Colonic mucosa (tissue), 4 donors: ENCODE measurements around the gene PRKCB. TPM values are rescaled to one million over a fixed set of nuclear protein-coding genes. Genes with fewer than 3 reads are reported as not detected.

ENCODE experiments used
- DNase-seq: peaks from one replicate; pipeline ENCODE4 v3.0.0-alpha.2; 2020
- H3K27ac ChIP-seq: fragments of 200-600 bp; one replicate; pipeline ENCODE4 v1.8.0; 2021
- H3K27me3 ChIP-seq: fragments of 200-600 bp; one replicate; pipeline ENCODE4 v1.8.0; 2021
- H3K36me3 ChIP-seq: fragments of 200-600 bp; one replicate; pipeline ENCODE4 v1.8.0; 2021
- H3K4me1 ChIP-seq: fragments of 200-600 bp; one replicate; pipeline ENCODE4 v1.8.0; 2021; ENCODE audit warnings: mild to moderate bottlenecking
- H3K4me3 ChIP-seq: fragments of 200-600 bp; one replicate; pipeline ENCODE4 v1.8.0; 2021
- H3K9ac ChIP-seq, 2 donors: one replicate each; pipeline ENCODE4 v1.7.0; 2013; ENCODE audit warnings: control low read depth in 2 of 2, low read depth in 2 of 2, low read length in 2 of 2
- H3K9me3 ChIP-seq: fragments of 200-600 bp; one replicate; pipeline ENCODE4 v1.8.0; 2021
- intact Hi-C: fragments of 100-400 bp; cut with DNase I; formaldehyde crosslinking; loops from one replicate; pipeline ENCODE4 v1.14.1; 2022
- total RNA-seq, 2 donors: library from RNA; stranded (reverse); fragmentation: NEBNext Ultra II Directional in 1 of 2; extraction: Animal tissue kit (Norgen Biotek cat#: 25700) in 1 of 2; gene quantifications; one replicate each; pipeline ENCODE4 v1.2.1, GENCODE V29; 2021
- TF ChIP-seq, protein P1 (sequence below): fragments of 200-600 bp; IDR thresholded peaks from one replicate; pipeline ENCODE4 v1.8.0; 2022; ENCODE audit warnings: antibody characterized with exemption, mild to moderate bottlenecking
- donor health status: healthy.
- donor health status: DM: no; HTN: no; CAD: no.
- donor health status: DM: no; HTN: no; CAD: no.

PRKCB gene
- total RNA-seq, 2 donors from 2014 or later = 2.5 to 10.7 TPM

DNA sequence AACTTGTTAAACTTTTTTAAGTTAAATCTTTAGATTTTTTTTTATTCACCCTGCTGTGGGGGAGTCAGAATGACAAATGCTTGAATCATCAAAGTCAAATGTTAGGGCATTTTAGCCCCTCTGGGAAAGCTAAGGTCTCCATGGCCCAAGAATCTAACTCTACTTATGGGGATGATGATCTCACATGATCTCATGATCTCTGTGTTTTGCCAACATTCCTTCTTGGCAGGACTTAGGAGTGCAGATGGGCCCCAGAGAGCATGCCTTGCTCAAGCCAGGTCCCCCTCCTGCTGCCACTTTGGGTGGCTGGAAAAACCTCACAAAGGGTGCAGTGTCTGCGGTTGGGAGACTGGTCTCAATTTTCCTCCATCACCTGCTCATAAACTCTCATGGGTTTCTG lies 108.6 kb downstream of the PRKCB start:
- no peak for DNase-seq
- Histone ChIP-seq H3K4me3 (no peak overlapping the region), H3K9ac (no peak overlapping the region), H3K4me1 (no peaks in the 10 kb centered on the region), H3K27me3 (no peaks in the 10 kb centered on the region), H3K27ac (no peak overlapping the region), H3K9me3 (no peaks in the 10 kb centered on the region), H3K36me3 (no peaks in the 10 kb centered on the region)
- intact Hi-C loops = no loop called here
- TF ChIP-seq, protein P1, sequence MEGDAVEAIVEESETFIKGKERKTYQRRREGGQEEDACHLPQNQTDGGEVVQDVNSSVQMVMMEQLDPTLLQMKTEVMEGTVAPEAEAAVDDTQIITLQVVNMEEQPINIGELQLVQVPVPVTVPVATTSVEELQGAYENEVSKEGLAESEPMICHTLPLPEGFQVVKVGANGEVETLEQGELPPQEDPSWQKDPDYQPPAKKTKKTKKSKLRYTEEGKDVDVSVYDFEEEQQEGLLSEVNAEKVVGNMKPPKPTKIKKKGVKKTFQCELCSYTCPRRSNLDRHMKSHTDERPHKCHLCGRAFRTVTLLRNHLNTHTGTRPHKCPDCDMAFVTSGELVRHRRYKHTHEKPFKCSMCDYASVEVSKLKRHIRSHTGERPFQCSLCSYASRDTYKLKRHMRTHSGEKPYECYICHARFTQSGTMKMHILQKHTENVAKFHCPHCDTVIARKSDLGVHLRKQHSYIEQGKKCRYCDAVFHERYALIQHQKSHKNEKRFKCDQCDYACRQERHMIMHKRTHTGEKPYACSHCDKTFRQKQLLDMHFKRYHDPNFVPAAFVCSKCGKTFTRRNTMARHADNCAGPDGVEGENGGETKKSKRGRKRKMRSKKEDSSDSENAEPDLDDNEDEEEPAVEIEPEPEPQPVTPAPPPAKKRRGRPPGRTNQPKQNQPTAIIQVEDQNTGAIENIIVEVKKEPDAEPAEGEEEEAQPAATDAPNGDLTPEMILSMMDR = no peak

DNA sequence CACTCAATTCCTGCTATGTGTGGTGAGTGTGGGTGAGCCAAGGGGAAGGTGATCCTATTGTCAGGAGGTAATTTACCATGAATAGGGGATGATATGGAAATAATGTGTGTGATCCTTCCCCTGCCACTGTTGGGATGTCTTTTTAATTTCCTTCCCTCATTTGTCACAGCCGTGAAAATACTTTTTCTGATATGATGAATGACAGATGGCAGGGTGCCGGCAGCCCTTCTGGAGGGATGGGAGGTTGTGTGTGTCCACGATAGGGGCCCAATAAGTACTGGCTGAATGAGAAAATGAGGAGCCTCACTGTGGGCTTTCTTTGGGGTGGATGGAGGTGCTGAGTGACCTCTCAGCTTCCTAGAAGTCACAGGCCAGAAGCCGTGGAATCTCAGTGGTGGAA lies 109.5 kb downstream of the PRKCB start:
- Histone ChIP-seq H3K27me3 (no peaks in the 10 kb centered on the region), H3K36me3 (no peaks in the 10 kb centered on the region), H3K9me3 (no peaks in the 10 kb centered on the region), H3K27ac (no peak overlapping the region), H3K4me3 (no peak overlapping the region), H3K9ac (no peak overlapping the region), H3K4me1 (no peaks in the 10 kb centered on the region)
- TF ChIP-seq, protein P1 = no peak
- intact Hi-C loops = no loop called here
- no peak for DNase-seq

DNA sequence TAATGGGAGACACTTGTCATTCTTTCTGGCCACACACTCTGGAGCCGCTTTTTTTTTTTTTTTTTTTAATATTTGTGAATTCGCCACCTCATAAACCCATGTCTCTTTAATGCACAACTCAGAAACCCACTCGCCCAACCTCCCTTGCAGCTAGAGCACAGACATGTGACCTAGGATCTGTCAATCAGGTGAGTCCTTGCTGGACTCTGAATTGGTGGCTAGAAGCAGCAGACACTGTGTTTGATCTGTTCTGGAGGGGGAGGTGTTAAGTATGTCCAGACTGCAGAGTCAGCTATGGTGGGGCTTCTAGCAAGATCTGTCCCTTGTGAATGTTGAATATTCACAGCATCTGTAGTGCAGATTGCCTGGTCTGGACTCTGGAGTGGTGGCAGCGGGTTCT lies 112.1 kb downstream of the PRKCB start:
- no peaks in the 10 kb centered on the region for H3K36me3 ChIP-seq
- H3K27me3 ChIP-seq = no peaks in the 10 kb centered on the region
- H3K4me3 ChIP-seq = no peak overlapping the region
- intact Hi-C loops = no loop called here
- TF ChIP-seq, protein P1 = no peak
- DNase-seq = no peak
- no peak overlapping the region for H3K9ac ChIP-seq
- H3K27ac ChIP-seq = no peak overlapping the region
- no peaks in the 10 kb centered on the region for H3K4me1 ChIP-seq
- no peaks in the 10 kb centered on the region for H3K9me3 ChIP-seq

DNA sequence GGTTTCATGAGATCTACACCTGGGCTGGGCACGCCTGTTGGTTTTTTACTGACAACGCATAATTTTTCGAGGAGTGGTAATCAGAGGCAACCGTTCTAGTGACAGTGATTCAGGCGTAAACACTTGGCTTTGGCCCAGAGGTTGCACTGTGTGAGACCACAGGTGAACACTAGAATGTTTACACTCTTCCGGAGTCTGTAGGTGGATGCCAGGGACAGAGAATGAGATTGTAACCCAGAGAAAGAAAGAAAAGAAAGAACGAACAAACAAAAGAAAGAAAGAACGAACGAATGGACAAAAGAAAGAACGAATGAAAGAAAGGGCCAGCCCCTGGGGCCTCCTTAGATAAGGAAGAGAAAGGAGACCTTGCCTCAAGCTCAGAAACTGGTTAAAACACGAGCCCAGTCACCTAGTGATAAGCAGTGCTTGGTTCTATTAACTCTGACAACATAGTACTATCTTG lies 113.2 kb downstream of the PRKCB start:
- no peak for DNase-seq

DNA sequence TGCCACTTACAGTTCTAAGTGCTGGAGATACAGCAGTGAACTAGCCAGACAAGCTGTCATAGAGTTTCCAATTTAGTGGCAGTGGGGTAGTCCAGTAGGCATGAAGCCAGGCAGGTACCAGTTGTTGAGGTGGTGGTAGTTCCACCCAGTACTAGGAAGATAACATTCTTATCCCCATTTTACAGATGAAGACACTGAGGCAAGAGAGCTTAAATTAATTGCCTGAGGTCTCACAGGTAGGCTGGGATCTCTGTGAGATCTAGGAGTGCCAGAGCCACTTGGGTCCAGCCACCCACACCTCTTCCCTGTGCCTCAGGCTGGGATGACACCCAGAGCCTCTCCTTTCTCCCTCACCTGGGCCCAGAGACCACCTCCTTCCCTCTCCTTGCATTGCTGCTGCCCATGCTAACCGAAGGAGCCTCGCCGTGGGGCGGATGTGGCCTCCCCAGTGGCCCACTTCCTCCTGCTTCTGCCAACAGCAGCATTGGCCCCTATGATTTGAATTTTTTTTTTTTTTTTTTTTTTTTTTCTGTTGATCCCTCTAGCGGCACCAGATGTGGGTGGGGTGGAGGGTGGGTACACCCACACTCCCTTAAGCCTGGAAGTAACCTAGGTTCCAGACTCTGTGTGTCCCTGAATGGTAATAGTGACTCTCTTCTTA lies 114.0 kb downstream of the PRKCB start:
- H3K4me3 ChIP-seq = no peak overlapping the region
- no peaks in the 10 kb centered on the region for H3K27me3 ChIP-seq
- DNase-seq = peak; percentile 33
- no peaks in the 10 kb centered on the region for H3K4me1 ChIP-seq
- H3K36me3 ChIP-seq = no peaks in the 10 kb centered on the region
- H3K9ac ChIP-seq = no peak overlapping the region
- intact Hi-C loops = no loop called here
- no peaks in the 10 kb centered on the region for H3K9me3 ChIP-seq
- H3K27ac ChIP-seq = no peak overlapping the region
- TF ChIP-seq, protein P1 = no peak

More for the DNA sequence above, 113.2 kb downstream of the PRKCB start:
- TF ChIP-seq, protein P1 = no peak
- H3K9ac ChIP-seq = no peak overlapping the region
- no peaks in the 10 kb centered on the region for H3K9me3 ChIP-seq
- no peaks in the 10 kb centered on the region for H3K36me3 ChIP-seq
- no peaks in the 10 kb centered on the region for H3K27me3 ChIP-seq
- no peak overlapping the region for H3K4me3 ChIP-seq
- H3K27ac ChIP-seq = no peak overlapping the region
- H3K4me1 ChIP-seq = no peaks in the 10 kb centered on the region
- intact Hi-C loops = no loop called here
